Loucy (cell line): Measurements from ENCODE around the gene GNAQ.

ENCODE experiments used
- H2AFZ ChIP-seq: fragments of 200-600 bp; sonication (generic); 2 replicates; pipeline ENCODE4 v1.6.0; 2016; ENCODE audit warnings: antibody characterized with exemption, mild to moderate bottlenecking, low read length, moderate library complexity
- H3F3A ChIP-seq: fragments of 200-600 bp; 2 replicates; pipeline ENCODE4 v1.6.0; 2016; ENCODE audit warnings: antibody characterized with exemption, low read depth, mild to moderate bottlenecking
- H3K27me3 ChIP-seq: fragments of 200-600 bp; sonication (generic); 2 replicates; pipeline ENCODE4 v1.6.1; 2014; ENCODE audit warnings: low read length, mild to moderate bottlenecking; ENCODE audit not compliant: insufficient read depth, poor library complexity, severe bottlenecking
- H3K36me3 ChIP-seq: fragments of 200-600 bp; sonication (generic); 2 replicates; pipeline ENCODE4 v1.6.1; 2016; ENCODE audit warnings: low read length; ENCODE audit not compliant: insufficient read depth
- H3K4me1 ChIP-seq: fragments of 200-600 bp; sonication (generic); 2 replicates; pipeline ENCODE4 v1.5.1; 2014; ENCODE audit warnings: low read length, mild to moderate bottlenecking; ENCODE audit not compliant: insufficient read depth, poor library complexity, severe bottlenecking
- H3K4me2 ChIP-seq: fragments of 200-600 bp; sonication (generic); 2 replicates; pipeline ENCODE4 v1.6.0; 2014; ENCODE audit warnings: antibody characterized with exemption, low read length, low read depth, mild to moderate bottlenecking; ENCODE audit not compliant: poor library complexity, severe bottlenecking
- H3K4me3 ChIP-seq: fragments of 200-600 bp; sonication (generic); 2 replicates; pipeline ENCODE4 v1.5.1; 2014; ENCODE audit warnings: low read length, mild to moderate bottlenecking, mixed read lengths; ENCODE audit not compliant: poor library complexity, severe bottlenecking
- H3K79me2 ChIP-seq: fragments of 200-600 bp; sonication (generic); 2 replicates; pipeline ENCODE4 v1.6.1; 2014; ENCODE audit warnings: low read length; ENCODE audit not compliant: insufficient read depth
- H3K9ac ChIP-seq: fragments of 200-600 bp; sonication (generic); 2 replicates; pipeline ENCODE4 v1.6.0; 2014; ENCODE audit warnings: mild to moderate bottlenecking, low read depth, low read length, moderate library complexity; ENCODE audit not compliant: poor library complexity, severe bottlenecking
- H3K9me2 ChIP-seq: fragments of 200-600 bp; sonication (generic); replicated peaks from 2 replicates; pipeline ENCODE4 v1.6.1; 2016; ENCODE audit warnings: low read depth, low read length, mixed read lengths
- H3K9me3 ChIP-seq: fragments of 200-600 bp; sonication (generic); 2 replicates; pipeline ENCODE4 v1.6.1; 2014; ENCODE audit warnings: mild to moderate bottlenecking, antibody characterized with exemption, low read length, low read depth; ENCODE audit not compliant: insufficient read depth
- H4K20me1 ChIP-seq: fragments of 200-600 bp; sonication (generic); 2 replicates; pipeline ENCODE4 v1.6.0; 2014; ENCODE audit warnings: antibody characterized with exemption, low read length, mild to moderate bottlenecking; ENCODE audit not compliant: insufficient read depth, poor library complexity, severe bottlenecking
- EZH2phosphoT487 ChIP-seq: fragments of 200-600 bp; IDR thresholded peaks from 2 replicates; pipeline ENCODE4 v1.6.1; 2018; ENCODE audit warnings: antibody characterized with exemption, mild to moderate bottlenecking, moderate library complexity, borderline replicate concordance
- TF ChIP-seq, protein P1 (sequence below): fragments of 200-600 bp; sonication (generic); conservative IDR thresholded peaks from 2 replicates; pipeline ENCODE4 v1.5.1; 2014; ENCODE audit warnings: mild to moderate bottlenecking, antibody characterized with exemption, low read length

GNAQ gene

GRCh38 chr9:77947651-77948050 lies 84.0 kb downstream of the GNAQ start:
- Histone ChIP-seq H3K27me3 (no peaks in the 10 kb centered on the region), H3K9me3 (no peaks in the 10 kb centered on the region), H3K9ac (no peak overlapping the region), H4K20me1 (peaks cover 90% of the 10 kb centered on the region), H3K9me2 (no peaks in the 10 kb centered on the region), H3K36me3 (peaks cover 13% of the 10 kb centered on the region; the same call in 1 of the 2 replicates), H2AFZ (no peak overlapping the region), H3K4me3 (no peak overlapping the region), H3K79me2 (peaks cover 100% of the 10 kb centered on the region), H3F3A (peaks cover 8% of the 10 kb centered on the region; the same call in 1 of the 2 replicates), H3K4me2 (no peak overlapping the region), H3K4me1 (peaks cover 75% of the 10 kb centered on the region)
- TF ChIP-seq, protein P1, sequence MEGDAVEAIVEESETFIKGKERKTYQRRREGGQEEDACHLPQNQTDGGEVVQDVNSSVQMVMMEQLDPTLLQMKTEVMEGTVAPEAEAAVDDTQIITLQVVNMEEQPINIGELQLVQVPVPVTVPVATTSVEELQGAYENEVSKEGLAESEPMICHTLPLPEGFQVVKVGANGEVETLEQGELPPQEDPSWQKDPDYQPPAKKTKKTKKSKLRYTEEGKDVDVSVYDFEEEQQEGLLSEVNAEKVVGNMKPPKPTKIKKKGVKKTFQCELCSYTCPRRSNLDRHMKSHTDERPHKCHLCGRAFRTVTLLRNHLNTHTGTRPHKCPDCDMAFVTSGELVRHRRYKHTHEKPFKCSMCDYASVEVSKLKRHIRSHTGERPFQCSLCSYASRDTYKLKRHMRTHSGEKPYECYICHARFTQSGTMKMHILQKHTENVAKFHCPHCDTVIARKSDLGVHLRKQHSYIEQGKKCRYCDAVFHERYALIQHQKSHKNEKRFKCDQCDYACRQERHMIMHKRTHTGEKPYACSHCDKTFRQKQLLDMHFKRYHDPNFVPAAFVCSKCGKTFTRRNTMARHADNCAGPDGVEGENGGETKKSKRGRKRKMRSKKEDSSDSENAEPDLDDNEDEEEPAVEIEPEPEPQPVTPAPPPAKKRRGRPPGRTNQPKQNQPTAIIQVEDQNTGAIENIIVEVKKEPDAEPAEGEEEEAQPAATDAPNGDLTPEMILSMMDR: no peak
- TF ChIP-seq EZH2phosphoT487: no peak

DNA sequence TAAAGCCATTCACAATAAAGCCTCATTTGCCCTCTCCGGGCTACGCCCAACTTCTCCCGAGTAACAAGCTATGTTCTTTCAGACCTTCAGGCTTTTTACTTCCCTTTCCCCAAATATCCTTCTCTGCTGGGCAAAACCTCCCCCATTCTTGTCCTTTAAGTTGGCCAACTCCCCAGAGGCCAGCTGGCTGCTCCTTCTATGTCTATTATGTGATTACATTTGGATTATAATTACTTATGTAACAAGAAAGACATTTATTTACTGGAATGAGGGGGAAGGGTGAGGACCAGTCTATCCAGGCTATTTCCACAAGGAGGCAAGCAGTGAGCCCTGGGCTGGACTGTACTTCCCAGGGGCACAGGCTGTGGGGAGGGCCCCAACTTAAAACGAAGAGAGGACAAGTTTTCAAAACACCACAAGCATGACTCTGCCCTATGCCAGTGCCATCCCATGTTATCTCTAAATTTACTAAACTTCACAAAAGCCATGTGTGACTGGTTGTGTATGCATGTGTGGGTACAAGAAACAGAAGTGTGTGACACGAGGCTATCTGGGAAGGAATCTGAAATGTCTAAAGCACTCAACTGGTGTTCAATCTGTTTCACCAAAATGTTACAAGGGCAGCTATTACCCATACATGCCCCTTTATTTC lies 84.5 kb downstream of the GNAQ start:
- TF ChIP-seq, protein P1: no peak
- TF ChIP-seq EZH2phosphoT487: no peak
- Histone ChIP-seq H3K9me2 (no peaks in the 10 kb centered on the region), H3K36me3 (peaks cover 13% of the 10 kb centered on the region; the same call in 1 of the 2 replicates), H3K4me2 (no peak overlapping the region), H3K4me1 (peaks cover 75% of the 10 kb centered on the region), H2AFZ (no peak overlapping the region), H4K20me1 (peaks cover 92% of the 10 kb centered on the region), H3K9ac (no peak overlapping the region), H3K4me3 (no peak overlapping the region), H3K27me3 (no peaks in the 10 kb centered on the region), H3K79me2 (peaks cover 100% of the 10 kb centered on the region), H3K9me3 (no peaks in the 10 kb centered on the region), H3F3A (peaks cover 9% of the 10 kb centered on the region; the same call in 1 of the 2 replicates)

DNA sequence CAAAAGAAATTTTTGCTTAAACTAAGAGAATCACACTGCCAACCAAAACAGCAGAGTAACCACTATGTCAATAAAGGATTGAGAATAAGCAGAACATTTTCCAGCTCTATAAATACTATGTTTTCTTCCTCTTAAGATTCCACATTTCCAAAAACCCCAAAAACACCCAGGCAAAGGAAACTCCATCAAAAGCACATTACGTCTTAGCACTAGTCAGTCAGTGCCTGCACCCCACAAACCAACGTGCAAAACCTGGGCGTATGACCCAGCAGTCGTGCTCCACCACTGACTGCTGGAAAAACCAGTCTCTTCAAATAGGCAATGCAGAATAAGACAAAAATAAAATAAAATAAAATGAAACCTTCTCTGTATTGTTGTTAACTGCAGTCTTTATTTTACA lies 85.3 kb downstream of the GNAQ start:
- TF ChIP-seq, protein P1: no peak
- TF ChIP-seq EZH2phosphoT487: no peak
- Histone ChIP-seq H4K20me1 (peaks cover 92% of the 10 kb centered on the region), H3K79me2 (peaks cover 100% of the 10 kb centered on the region)

More for the DNA sequence above, 85.3 kb downstream of the GNAQ start:
- Histone ChIP-seq H3K4me2 (peak overlapping the region; percentile 1), H3K4me1 (peaks cover 72% of the 10 kb centered on the region), H3K9ac (no peak overlapping the region), H2AFZ (no peak overlapping the region), H3K27me3 (no peaks in the 10 kb centered on the region), H3K9me2 (no peaks in the 10 kb centered on the region), H3K4me3 (no peak overlapping the region), H3F3A (peaks cover 9% of the 10 kb centered on the region; the same call in 1 of the 2 replicates), H3K36me3 (peaks cover 6% of the 10 kb centered on the region; the same call in 1 of the 2 replicates), H3K9me3 (no peaks in the 10 kb centered on the region)
